SU-DHL-6 (cell line): ENCODE data around the gene NFYA.

Experiments used
- H2AFZ ChIP-seq: fragments of 200-600 bp; sonication (generic); 2 replicates; pipeline ENCODE4 v1.6.1; 2014; ENCODE audit warnings: low read depth, mild to moderate bottlenecking, moderate library complexity, mixed read lengths, antibody characterized with exemption, low read length; ENCODE audit not compliant: severe bottlenecking
- H3F3A ChIP-seq: fragments of 200-600 bp; shearing (Covaris generic); 2 replicates; pipeline ENCODE4 v1.6.0; 2016; ENCODE audit warnings: antibody characterized with exemption, mild to moderate bottlenecking; ENCODE audit not compliant: insufficient read depth
- H3K27ac ChIP-seq: fragments of 200-600 bp; sonication (generic); 2 replicates; pipeline ENCODE4 v1.5.1; 2016; ENCODE audit warnings: low read depth, mild to moderate bottlenecking, low read length, moderate library complexity, mixed read lengths
- H3K27me3 ChIP-seq: fragments of 200-600 bp; sonication (generic), shearing (Covaris generic); 2 replicates; pipeline ENCODE4 v1.6.0; 2014; ENCODE audit warnings: mild to moderate bottlenecking, low read length
- H3K36me3 ChIP-seq: fragments of 200-600 bp; sonication (generic); 2 replicates; pipeline ENCODE4 v1.6.1; 2014; ENCODE audit warnings: mild to moderate bottlenecking, low read length, mixed read lengths
- H3K4me2 ChIP-seq: fragments of 300-600, 200-600 bp; shearing (Covaris generic), sonication (generic); 2 replicates; pipeline ENCODE4 v1.6.0; 2014; ENCODE audit warnings: low read length, low read depth, mild to moderate bottlenecking; ENCODE audit not compliant: poor library complexity, severe bottlenecking
- H3K4me3 ChIP-seq: fragments of 200-600 bp; sonication (generic); 2 replicates; pipeline ENCODE4 v1.5.1; 2014; ENCODE audit warnings: antibody characterized with exemption, low read length, mild to moderate bottlenecking, mixed read lengths; ENCODE audit not compliant: insufficient read depth, poor library complexity, severe bottlenecking
- H3K79me2 ChIP-seq: fragments of 200-600 bp; sonication (generic); 2 replicates; pipeline ENCODE4 v1.6.1; 2014; ENCODE audit warnings: mild to moderate bottlenecking, low read length, moderate library complexity; ENCODE audit not compliant: insufficient read depth
- H3K9ac ChIP-seq: fragments of 200-600 bp; sonication (generic); 2 replicates; pipeline ENCODE4 v1.7.0; 2014; ENCODE audit warnings: mild to moderate bottlenecking, low read length
- H3K9me2 ChIP-seq: fragments of 200-600 bp; sonication (generic); replicated peaks from 2 replicates; pipeline ENCODE4 v1.6.1; 2014; ENCODE audit warnings: low read length; ENCODE audit not compliant: insufficient read depth
- H3K9me3 ChIP-seq: fragments of 200-600 bp; sonication (generic); 2 replicates; pipeline ENCODE4 v1.6.1; 2014; ENCODE audit warnings: low read length, mixed read lengths; ENCODE audit not compliant: insufficient read depth
- H4K20me1 ChIP-seq: fragments of 200-600 bp; sonication (generic); 2 replicates; pipeline ENCODE4 v1.6.1; 2014; ENCODE audit warnings: low read depth, mild to moderate bottlenecking, antibody characterized with exemption, low read length, moderate library complexity, mixed read lengths
- CTCF ChIP-seq: fragments of 200-600 bp; sonication (generic); IDR thresholded peaks from one replicate; pipeline ENCODE4 v1.5.1; 2017; ENCODE audit warnings: antibody characterized with exemption, mild to moderate bottlenecking, low read length, moderate library complexity; ENCODE audit not compliant: insufficient read depth, poor library complexity, severe bottlenecking
- EZH2phosphoT487 ChIP-seq: fragments of 200-600 bp; sonication (generic), shearing (Covaris generic); conservative IDR thresholded peaks from 2 replicates; pipeline ENCODE4 v1.6.1; 2018; ENCODE audit warnings: mild to moderate bottlenecking, antibody characterized with exemption, low read length, moderate library complexity, mixed read lengths

The NFYA gene

GRCh38 chr6:41063884-41064285 is 8.9 kb upstream of the NFYA start:
- Histone ChIP-seq H4K20me1 (no peaks in the 10 kb centered on the region), H3K4me2 (no peak overlapping the region), H3K27ac (no peak overlapping the region), H3K9ac (no peak overlapping the region), H3K9me2 (no peaks in the 10 kb centered on the region), H3K79me2 (0 out of 2 replicates have a peak, but pooled peaks cover 4% of the 10 kb centered on the region), H3K27me3 (no peaks in the 10 kb centered on the region), H2AFZ (no peak overlapping the region), H3K36me3 (peaks cover 39% of the 10 kb centered on the region), H3K9me3 (no peaks in the 10 kb centered on the region), H3K4me3 (no peak overlapping the region), H3F3A (peaks cover 19% of the 10 kb centered on the region)
- no peak for TF ChIP-seq EZH2phosphoT487
- no peak for TF ChIP-seq CTCF

GRCh38 chr6:41064841-41065240 is 7.9 kb upstream of the NFYA start:
- Histone ChIP-seq H3K36me3 (peaks cover 42% of the 10 kb centered on the region), H3K27ac (no peak overlapping the region), H4K20me1 (no peaks in the 10 kb centered on the region), H3K27me3 (no peaks in the 10 kb centered on the region), H3F3A (peaks cover 28% of the 10 kb centered on the region), H3K79me2 (0 out of 2 replicates have a peak, but pooled peaks cover 4% of the 10 kb centered on the region), H3K4me3 (no peak overlapping the region), H3K9me2 (no peaks in the 10 kb centered on the region), H3K9ac (no peak overlapping the region), H2AFZ (no peak overlapping the region), H3K9me3 (no peaks in the 10 kb centered on the region), H3K4me2 (no peak overlapping the region)
- TF ChIP-seq CTCF: no peak
- no peak for TF ChIP-seq EZH2phosphoT487

GRCh38 chr6:41065550-41066026 is 7.2 kb upstream of the NFYA start:
- H3K9ac ChIP-seq: no peak overlapping the region

More at GRCh38 chr6:41065550-41066026, 7.2 kb upstream of the NFYA start:
- H3K4me2 ChIP-seq: no peak overlapping the region
- no peak overlapping the region for H2AFZ ChIP-seq
- H3K36me3 ChIP-seq: peaks cover 49% of the 10 kb centered on the region
- H3K9me2 ChIP-seq: no peaks in the 10 kb centered on the region
- H3K27ac ChIP-seq: no peak overlapping the region
- 0 out of 2 replicates have a peak, but pooled peaks cover 4% of the 10 kb centered on the region for H3K79me2 ChIP-seq
- H3K27me3 ChIP-seq: no peaks in the 10 kb centered on the region
- peaks cover 31% of the 10 kb centered on the region for H3F3A ChIP-seq
- H3K4me3 ChIP-seq: no peak overlapping the region
- H4K20me1 ChIP-seq: no peaks in the 10 kb centered on the region
- H3K9me3 ChIP-seq: no peaks in the 10 kb centered on the region
- TF ChIP-seq CTCF: no peak
- no peak for TF ChIP-seq EZH2phosphoT487
